BLaER1 (cell line): ENCODE measurements around the gene EPB41L4A.

ENCODE experiments used
- H3K27ac ChIP-seq: shearing (Covaris generic); formaldehyde crosslinking; 2 replicates; pipeline ENCODE4 v1.8.1; 2022
- H3K27me3 ChIP-seq: shearing (Covaris generic); formaldehyde crosslinking; 2 replicates; pipeline ENCODE4 v1.8.1; 2022
- H3K36me3 ChIP-seq: shearing (Covaris generic); formaldehyde crosslinking; 2 replicates; pipeline ENCODE4 v1.8.1; 2022
- H3K4me1 ChIP-seq: shearing (Covaris generic); formaldehyde crosslinking; 2 replicates; pipeline ENCODE4 v1.8.1; 2022
- H3K4me2 ChIP-seq: shearing (Covaris generic); formaldehyde crosslinking; 2 replicates; pipeline ENCODE4 v1.8.1; 2022
- H3K4me3 ChIP-seq: shearing (Covaris generic); formaldehyde crosslinking; 2 replicates; pipeline ENCODE4 v1.8.1; 2022
- H3K9ac ChIP-seq: shearing (Covaris generic); formaldehyde crosslinking; 2 replicates; pipeline ENCODE4 v1.8.1; 2022
- H3K9me3 ChIP-seq: shearing (Covaris generic); formaldehyde crosslinking; 2 replicates; pipeline ENCODE4 v1.8.1; 2022
- H4K20me1 ChIP-seq: shearing (Covaris generic); formaldehyde crosslinking; 2 replicates; pipeline ENCODE4 v1.8.1; 2022
- Cebpa-rat ChIP-seq: shearing (Covaris generic); IDR thresholded peaks from 2 replicates; pipeline ENCODE4 v1.8.1; 2022

The EPB41L4A gene

DNA sequence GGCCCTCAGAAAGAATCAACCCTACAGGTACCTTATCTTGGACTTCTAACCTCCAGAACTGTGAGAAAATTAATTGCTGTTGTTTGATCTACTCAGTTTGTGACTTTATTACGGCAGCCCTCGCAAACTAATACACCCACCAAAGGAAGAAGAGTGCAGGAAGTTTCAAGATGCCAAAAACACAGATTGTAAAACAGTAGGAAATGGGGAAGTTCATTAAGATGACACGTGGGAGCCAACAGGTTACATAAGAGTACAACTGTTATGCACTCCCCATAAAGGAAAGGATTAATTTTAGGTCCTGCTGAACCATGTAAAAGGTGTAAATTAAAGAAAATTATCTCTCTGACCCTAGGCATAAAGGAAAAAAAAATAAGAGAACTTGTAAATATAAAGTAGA, 294.3 kb downstream of the EPB41L4A start:
- H3K4me3 ChIP-seq = no peak overlapping the region
- no peaks in the 10 kb centered on the region for H3K36me3 ChIP-seq
- H3K4me2 ChIP-seq = no peak overlapping the region
- H3K27me3 ChIP-seq = no peaks in the 10 kb centered on the region
- no peak overlapping the region for H3K9ac ChIP-seq
- peaks cover 4% of the 10 kb centered on the region; the same call in 1 of the 2 replicates for H3K9me3 ChIP-seq
- H3K27ac ChIP-seq = no peak overlapping the region
- TF ChIP-seq Cebpa-rat = no peak
- no peaks in the 10 kb centered on the region for H4K20me1 ChIP-seq
- no peaks in the 10 kb centered on the region for H3K4me1 ChIP-seq

- no peak for TF ChIP-seq Cebpa-rat
- no peaks in the 10 kb centered on the region for H3K36me3 ChIP-seq
- no peaks in the 10 kb centered on the region for H3K27me3 ChIP-seq
- H3K27ac ChIP-seq = no peak overlapping the region
- H4K20me1 ChIP-seq = no peaks in the 10 kb centered on the region
- H3K9ac ChIP-seq = no peak overlapping the region
- H3K4me3 ChIP-seq = no peak overlapping the region
- H3K4me1 ChIP-seq = no peaks in the 10 kb centered on the region
- H3K4me2 ChIP-seq = no peak overlapping the region
- H3K9me3 ChIP-seq = peaks cover 4% of the 10 kb centered on the region; the same call in 1 of the 2 replicates
Observed at GRCh38 chr5:112123086-112123485, 296.0 kb downstream of the EPB41L4A start.

- no peaks in the 10 kb centered on the region for H3K36me3 ChIP-seq
- no peaks in the 10 kb centered on the region for H4K20me1 ChIP-seq
- no peak overlapping the region for H3K4me3 ChIP-seq
- H3K4me1 ChIP-seq = no peaks in the 10 kb centered on the region
- no peak overlapping the region for H3K27ac ChIP-seq
- no peaks in the 10 kb centered on the region for H3K27me3 ChIP-seq
- H3K9ac ChIP-seq = no peak overlapping the region
- no peak for TF ChIP-seq Cebpa-rat
- no peak overlapping the region for H3K4me2 ChIP-seq
- H3K9me3 ChIP-seq = peaks cover 4% of the 10 kb centered on the region; the same call in 1 of the 2 replicates
Observed at GRCh38 chr5:112122353-112122752, 296.7 kb downstream of the EPB41L4A start.

GRCh38 chr5:112121258-112121657, 297.8 kb downstream of the EPB41L4A start:
- H3K4me2 ChIP-seq = no peak overlapping the region
- TF ChIP-seq Cebpa-rat = no peak
- no peaks in the 10 kb centered on the region for H3K27me3 ChIP-seq
- H3K36me3 ChIP-seq = no peaks in the 10 kb centered on the region
- H3K9ac ChIP-seq = no peak overlapping the region
- H3K4me1 ChIP-seq = no peaks in the 10 kb centered on the region
- peaks cover 4% of the 10 kb centered on the region; the same call in 1 of the 2 replicates for H3K9me3 ChIP-seq
- H4K20me1 ChIP-seq = no peaks in the 10 kb centered on the region
- H3K4me3 ChIP-seq = no peak overlapping the region
- H3K27ac ChIP-seq = no peak overlapping the region

- no peak overlapping the region for H3K9ac ChIP-seq
- no peaks in the 10 kb centered on the region for H4K20me1 ChIP-seq
- no peak for TF ChIP-seq Cebpa-rat
- H3K36me3 ChIP-seq = no peaks in the 10 kb centered on the region
- no peaks in the 10 kb centered on the region for H3K4me1 ChIP-seq
- peaks cover 4% of the 10 kb centered on the region; the same call in 1 of the 2 replicates for H3K9me3 ChIP-seq
- H3K27ac ChIP-seq = no peak overlapping the region
- H3K4me2 ChIP-seq = no peak overlapping the region
- no peak overlapping the region for H3K4me3 ChIP-seq
- H3K27me3 ChIP-seq = no peaks in the 10 kb centered on the region
Observed at GRCh38 chr5:112119969-112120368, 299.1 kb downstream of the EPB41L4A start.

DNA sequence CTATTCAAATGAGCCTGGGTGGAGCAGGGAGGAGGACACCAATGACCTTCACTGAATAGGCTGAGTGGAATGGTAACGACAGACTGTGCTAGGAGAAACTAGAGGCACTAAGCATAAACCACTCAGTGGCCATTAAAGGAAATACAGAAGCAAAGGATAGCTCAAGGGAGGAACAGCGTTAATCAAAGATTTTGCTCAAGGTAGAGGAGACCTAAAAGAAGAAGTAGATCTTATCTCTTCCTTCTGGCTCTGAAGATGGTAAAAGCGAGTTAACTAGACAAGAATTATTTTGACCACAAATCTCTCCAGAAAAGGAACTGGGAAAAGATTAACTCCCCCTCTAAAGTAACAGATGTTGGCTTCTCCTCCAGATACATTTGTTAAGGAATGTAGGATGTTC, 299.6 kb downstream of the EPB41L4A start:
- Histone ChIP-seq H3K9me3 (peaks cover 4% of the 10 kb centered on the region; the same call in 1 of the 2 replicates), H4K20me1 (no peaks in the 10 kb centered on the region), H3K9ac (no peak overlapping the region), H3K4me3 (no peak overlapping the region), H3K27me3 (no peaks in the 10 kb centered on the region), H3K4me2 (no peak overlapping the region), H3K27ac (no peak overlapping the region), H3K36me3 (no peaks in the 10 kb centered on the region), H3K4me1 (no peaks in the 10 kb centered on the region)
- no peak for TF ChIP-seq Cebpa-rat

DNA sequence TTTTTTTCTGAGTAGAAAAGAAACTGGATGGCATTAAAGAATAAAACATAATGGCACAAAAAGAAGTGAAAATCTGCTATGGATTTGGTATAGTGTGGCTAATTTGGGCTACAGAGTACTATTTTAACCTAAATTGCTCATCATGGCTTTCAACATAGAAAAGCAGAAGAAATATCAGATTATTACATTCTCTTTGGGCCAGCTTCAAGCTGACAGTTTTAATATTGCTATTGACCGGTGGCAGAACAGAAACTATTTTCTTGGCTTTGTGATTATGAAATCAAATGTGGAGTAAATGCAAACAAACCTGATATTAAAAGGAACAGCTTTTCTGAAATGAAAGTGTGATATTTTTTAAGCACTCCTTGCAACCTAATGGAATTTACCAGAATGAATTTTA, 301.5 kb downstream of the EPB41L4A start:
- Histone ChIP-seq H3K27ac (no peak overlapping the region), H3K36me3 (no peaks in the 10 kb centered on the region), H3K9ac (no peak overlapping the region), H3K27me3 (no peaks in the 10 kb centered on the region), H3K4me3 (no peak overlapping the region), H3K9me3 (peaks cover 4% of the 10 kb centered on the region; the same call in 1 of the 2 replicates), H3K4me1 (no peaks in the 10 kb centered on the region), H4K20me1 (no peaks in the 10 kb centered on the region), H3K4me2 (no peak overlapping the region)
- no peak for TF ChIP-seq Cebpa-rat

- Histone ChIP-seq H3K27me3 (no peaks in the 10 kb centered on the region), H3K9me3 (peaks cover 4% of the 10 kb centered on the region; the same call in 1 of the 2 replicates), H3K27ac (no peak overlapping the region), H3K4me1 (no peaks in the 10 kb centered on the region), H3K4me2 (no peak overlapping the region), H3K4me3 (no peak overlapping the region), H3K9ac (no peak overlapping the region), H3K36me3 (no peaks in the 10 kb centered on the region), H4K20me1 (no peaks in the 10 kb centered on the region)
- TF ChIP-seq Cebpa-rat = no peak
Observed at GRCh38 chr5:112116371-112116770, 302.7 kb downstream of the EPB41L4A start.

- no peaks in the 10 kb centered on the region for H3K9me3 ChIP-seq
- no peak overlapping the region for H3K4me2 ChIP-seq
- H3K27ac ChIP-seq = no peak overlapping the region
- no peaks in the 10 kb centered on the region for H3K4me1 ChIP-seq
- H3K4me3 ChIP-seq = no peak overlapping the region
- H3K27me3 ChIP-seq = no peaks in the 10 kb centered on the region
- no peaks in the 10 kb centered on the region for H3K36me3 ChIP-seq
- TF ChIP-seq Cebpa-rat = no peak
- H3K9ac ChIP-seq = no peak overlapping the region
- no peaks in the 10 kb centered on the region for H4K20me1 ChIP-seq
Observed at GRCh38 chr5:112113565-112113964, 305.5 kb downstream of the EPB41L4A start.
